Naive thymus-derived CD4-positive, alpha-beta T cell (primary cell): ENCODE results near the gene EPHX1. TPM values are rescaled to one million over a fixed set of nuclear protein-coding genes. Genes with fewer than 3 reads are reported as not detected.
"Not testable (repeated sequence)": the region's sequence is repeated elsewhere in the genome, so short reads cannot be mapped to it uniquely, and the experiment has no call there.

Experiments used
- ATAC-seq: fragments of 150-1000 bp; cut with Tn5 transposase; 2 replicates; pipeline ENCODE4 v1.10.0; 2021; ENCODE audit warnings: mild to moderate bottlenecking, moderate library complexity
- CTCF ChIA-PET: fragments of 350-600 bp; sonication (Branson Sonifier 250); formaldehyde crosslinking; loops from one replicate; lab custom pipeline; 2021; ENCODE audit warnings: antibody characterized with exemption; lab: Charles Lee
- POLR2A ChIA-PET: fragments of 350-600 bp; sonication (Branson Sonifier 250); formaldehyde crosslinking; loops from one replicate; lab custom pipeline; 2021; ENCODE audit warnings: antibody characterized with exemption, inconsistent platforms; lab: Charles Lee
- DNase-seq, 9 donors: peaks; one replicate each; pipeline versions ENCODE4 v3.0.0 to v3.0.0-alpha.2; 2020 to 2022; ENCODE audit warnings: mixed read lengths in 1 of 9
- H3K27ac ChIP-seq: one replicate; pipeline ENCODE4 v1.7.0; 2013; ENCODE audit warnings: mild to moderate bottlenecking, low read depth, low read length, moderate library complexity
- H3K27me3 ChIP-seq, 2 donors: one replicate each; pipeline ENCODE4 v1.7.0; 2013; ENCODE audit warnings: low read length in 2 of 2, mild to moderate bottlenecking in 2 of 2, moderate library complexity in 2 of 2; ENCODE audit not compliant: control insufficient read depth in 2 of 2, insufficient read depth in 2 of 2
- H3K36me3 ChIP-seq, 3 experiments: 1 replicate in 2 of 3; 2 replicates in 1 of 3; pipeline ENCODE4 v1.7.0; 2013; ENCODE audit warnings: low read length in 3 of 3, mild to moderate bottlenecking in 3 of 3, moderate library complexity in 1 of 3; ENCODE audit not compliant: insufficient read depth in 3 of 3, control insufficient read depth in 2 of 3
- H3K4me1 ChIP-seq, 2 donors: one replicate each; pipeline ENCODE4 v1.7.0; 2013; ENCODE audit warnings: low read length in 2 of 2, mild to moderate bottlenecking in 2 of 2, moderate library complexity in 1 of 2; ENCODE audit not compliant: control insufficient read depth in 2 of 2, insufficient read depth in 2 of 2
- H3K4me3 ChIP-seq: 2 replicates; pipeline ENCODE4 v1.7.0; 2013; ENCODE audit warnings: mild to moderate bottlenecking, low read length
- H3K9me3 ChIP-seq, 3 experiments: 1 replicate in 2 of 3; 2 replicates in 1 of 3; pipeline ENCODE4 v1.7.0; 2013; ENCODE audit warnings: low read length in 3 of 3; ENCODE audit not compliant: control insufficient read depth in 2 of 3
- H3K27ac Mint-ChIP-seq, 9 donors: one replicate each; pipeline ENCODE4 v1.8.0; 2020 to 2022; ENCODE audit warnings: mixed read lengths in 9 of 9, mild to moderate bottlenecking in 8 of 9, moderate library complexity in 5 of 9, inconsistent platforms in 2 of 9
- H3K27me3 Mint-ChIP-seq, 5 donors: one replicate each; pipeline ENCODE4 v1.8.0; 2021 to 2022; ENCODE audit warnings: mixed read lengths in 5 of 5, mild to moderate bottlenecking in 1 of 5
- H3K36me3 Mint-ChIP-seq, 5 donors: one replicate each; pipeline ENCODE4 v1.8.0; 2020 to 2022; ENCODE audit warnings: mixed read lengths in 5 of 5, mild to moderate bottlenecking in 3 of 5, inconsistent platforms in 1 of 5
- H3K4me1 Mint-ChIP-seq, 7 donors: one replicate each; pipeline ENCODE4 v1.8.0; 2020 to 2022; ENCODE audit warnings: mixed read lengths in 7 of 7, mild to moderate bottlenecking in 3 of 7, inconsistent platforms in 1 of 7
- H3K4me3 Mint-ChIP-seq, 10 donors: one replicate each; pipeline ENCODE4 v1.8.0; 2020 to 2022; ENCODE audit warnings: mild to moderate bottlenecking in 10 of 10, mixed read lengths in 10 of 10, moderate library complexity in 6 of 10, inconsistent platforms in 2 of 10
- H3K9me3 Mint-ChIP-seq, 11 donors: one replicate each; pipeline ENCODE4 v1.8.0; 2020 to 2022; ENCODE audit warnings: mixed read lengths in 11 of 11, mild to moderate bottlenecking in 4 of 11, inconsistent platforms in 1 of 11, moderate library complexity in 1 of 11
- intact Hi-C, 2 donors: fragments of 100-400 bp; cut with micrococcal nuclease; formaldehyde crosslinking; loops; one replicate each; pipeline ENCODE4 v1.15.1; 2023
- polyA plus RNA-seq, 2 donors: library from polyadenylated mRNA; unstranded; fragments of 300-500 nt; fragmentation: Illumina TruSeq; gene quantifications; one replicate each; pipeline ENCODE4 v1.2.3, GENCODE V29; 2021
- total RNA-seq, 6 experiments: library from RNA in 5 of 6; stranded (reverse) in 5 of 6; gene quantifications; 1 replicate in 5 of 6; 2 replicates in 1 of 6; pipeline ENCODE4 v1.2.3 and lab custom pipeline; 2021 to 2026

Gene EPHX1
- total and polyA plus RNA-seq, 7 experiments from 2014 or later = 0.66 to 3.2 (median 2.0) TPM

- Histone ChIP-seq H3K4me1 (peaks cover 32 to 57% of the 10 kb centered on the region in 2 donors), H3K4me3 (peak overlapping the region; percentile 14), H3K36me3 (peaks cover 0 to 15% (median 3%) of the 10 kb centered on the region in 3 experiments), H3K27ac (peak overlapping the region; percentile 26), H3K27me3 (no peaks in the 10 kb centered on the region), H3K9me3 (no peaks in the 10 kb centered on the region)
- H3K27ac Mint-ChIP-seq = peak overlapping the region in 4 of 9 donors; percentile 35 to 67 (median 40)
- ChIA-PET CTCF (interaction anchor here (0.7 kb wide), 1 partner anchor 128 kb away, joined by 3 read pairs; no protein-coding TSS in a partner anchor), POLR2A (interaction anchor here (0.6 to 3.0 kb wide), 3 partner anchors 9 to 219 kb away, joined by 3 to 54 read pairs (median 3); partner anchors contain the start of gene TMEM63A)
- H3K4me1 Mint-ChIP-seq = peaks cover 30 to 55% (median 44%) of the 10 kb centered on the region in 7 donors
- H3K4me3 Mint-ChIP-seq = peak overlapping the region in 6 of 10 donors; percentile 24 to 70 (median 67)
- H3K9me3 Mint-ChIP-seq = no peaks in the 10 kb centered on the region
- no peaks in the 10 kb centered on the region for H3K27me3 Mint-ChIP-seq
- H3K36me3 Mint-ChIP-seq = peaks cover 5 to 22% (median 20%) of the 10 kb centered on the region in 5 donors
- intact Hi-C loops = no loop called here
- ATAC-seq (no peak), DNase-seq (no peak)
Measured at GRCh38 chr1:225780134-225780533, 29.8 kb upstream of the EPHX1 start.

GRCh38 chr1:225780630-225781029 is 29.3 kb upstream of the EPHX1 start:
- peak overlapping the region; percentile 18 for H3K4me3 ChIP-seq
- H3K9me3 ChIP-seq = no peaks in the 10 kb centered on the region
- ChIA-PET POLR2A (interaction anchor here (0.9 to 1.0 kb wide), 2 partner anchors 10 to 100 kb away, joined by 3 to 4 read pairs; no protein-coding TSS in a partner anchor), CTCF (no interaction called here)
- peaks cover 0 to 19% (median 3%) of the 10 kb centered on the region in 3 experiments for H3K36me3 ChIP-seq
- ATAC-seq (no peak), DNase-seq (no peak)
- H3K27me3 Mint-ChIP-seq = no peaks in the 10 kb centered on the region
- peak overlapping the region; percentile 15 for H3K27ac ChIP-seq
- H3K36me3 Mint-ChIP-seq = peaks cover 5 to 22% (median 20%) of the 10 kb centered on the region in 5 donors
- H3K4me1 ChIP-seq = peaks cover 32 to 52% of the 10 kb centered on the region in 2 donors
- H3K4me1 Mint-ChIP-seq = peaks cover 30 to 56% (median 44%) of the 10 kb centered on the region in 7 donors
- intact Hi-C loops = no loop called here
- peak overlapping the region in 7 of 10 donors; percentile 39 to 77 (median 51) for H3K4me3 Mint-ChIP-seq
- H3K27me3 ChIP-seq = no peaks in the 10 kb centered on the region
- H3K9me3 Mint-ChIP-seq = no peaks in the 10 kb centered on the region
- H3K27ac Mint-ChIP-seq = peak overlapping the region; percentile 18 to 81 (median 43)

GRCh38 chr1:225789142-225789541 is 20.8 kb upstream of the EPHX1 start:
- H3K4me1 ChIP-seq, H3K27ac ChIP-seq, H3K9me3 Mint-ChIP-seq, intact Hi-C loops, H3K27me3 Mint-ChIP-seq, ATAC-seq, DNase-seq, H3K4me3 Mint-ChIP-seq, H3K9me3 ChIP-seq, H3K27ac Mint-ChIP-seq, CTCF ChIA-PET, H3K4me3 ChIP-seq, H3K27me3 ChIP-seq: not testable (repeated sequence)
- POLR2A ChIA-PET = interaction anchor here (2.2 kb wide), 1 partner anchor 11 kb away, joined by 24 read pairs; the partner anchor contains the start of gene SRP9
- peaks cover 17 to 58% (median 44%) of the 10 kb centered on the region in 5 donors for H3K36me3 Mint-ChIP-seq
- H3K4me1 Mint-ChIP-seq = peaks cover 6 to 27% (median 25%) of the 10 kb centered on the region in 7 donors
- peaks cover 20 to 63% (median 36%) of the 10 kb centered on the region in 3 experiments for H3K36me3 ChIP-seq

GRCh38 chr1:225794954-225795353 is 15.0 kb upstream of the EPHX1 start:
- Mint-ChIP-seq H3K27ac (no peak overlapping the region), H3K36me3 (peaks cover 6 to 63% (median 44%) of the 10 kb centered on the region in 5 donors), H3K27me3 (no peaks in the 10 kb centered on the region), H3K4me3 (no peak overlapping the region), H3K4me1 (peaks cover 0 to 13% (median 0%) of the 10 kb centered on the region in 7 donors), H3K9me3 (peaks cover 0 to 16% (median 2%) of the 10 kb centered on the region in 11 donors)
- ATAC-seq (no peak), DNase-seq (no peak)
- Histone ChIP-seq H3K36me3 (peaks cover 5 to 15% (median 6%) of the 10 kb centered on the region in 3 experiments), H3K9me3 (no peaks in the 10 kb centered on the region), H3K27me3 (no peaks in the 10 kb centered on the region), H3K4me1 (no peaks in the 10 kb centered on the region), H3K4me3 (no peak overlapping the region), H3K27ac (no peak overlapping the region)
- ChIA-PET CTCF (no interaction called here), POLR2A (no interaction called here)
- intact Hi-C loops = no loop called here

GRCh38 chr1:225796097-225796496 is 13.8 kb upstream of the EPHX1 start:
- H3K9me3 ChIP-seq, H3K4me3 ChIP-seq, H3K36me3 ChIP-seq, H3K27ac ChIP-seq, intact Hi-C loops, CTCF ChIA-PET, H3K27me3 ChIP-seq, ATAC-seq, H3K4me3 Mint-ChIP-seq, H3K27me3 Mint-ChIP-seq, POLR2A ChIA-PET, DNase-seq, H3K4me1 ChIP-seq: not testable (repeated sequence)
- peaks cover 0 to 16% (median 1%) of the 10 kb centered on the region in 11 donors for H3K9me3 Mint-ChIP-seq
- peaks cover 0 to 10% (median 0%) of the 10 kb centered on the region in 7 donors for H3K4me1 Mint-ChIP-seq
- peak overlapping the region in 1 of 9 donors; percentile 62 for H3K27ac Mint-ChIP-seq
- H3K36me3 Mint-ChIP-seq = peaks cover 3 to 55% (median 33%) of the 10 kb centered on the region in 5 donors

GRCh38 chr1:225801146-225801545 is 8.8 kb upstream of the EPHX1 start:
- DNase-seq, CTCF ChIA-PET, H3K9me3 ChIP-seq, H3K4me1 ChIP-seq, H3K4me3 ChIP-seq, H3K27me3 Mint-ChIP-seq, POLR2A ChIA-PET, H3K27ac ChIP-seq, H3K4me3 Mint-ChIP-seq, H3K27me3 ChIP-seq, H3K9me3 Mint-ChIP-seq, H3K4me1 Mint-ChIP-seq, intact Hi-C loops, H3K36me3 ChIP-seq, ATAC-seq: not testable (repeated sequence)
- peak overlapping the region in 1 of 9 donors; percentile 18 for H3K27ac Mint-ChIP-seq
- H3K36me3 Mint-ChIP-seq = peaks cover 0 to 17% (median 2%) of the 10 kb centered on the region in 5 donors

- H3K27ac Mint-ChIP-seq = no peak overlapping the region
- ATAC-seq (no peak), DNase-seq (no peak)
- no peak overlapping the region for H3K4me3 Mint-ChIP-seq
- H3K27me3 Mint-ChIP-seq = peaks cover 0 to 16% (median 0%) of the 10 kb centered on the region in 5 donors
- no peaks in the 10 kb centered on the region for H3K9me3 Mint-ChIP-seq
- Histone ChIP-seq H3K4me3 (no peak overlapping the region), H3K27me3 (no peaks in the 10 kb centered on the region), H3K9me3 (no peaks in the 10 kb centered on the region), H3K36me3 (no peaks in the 10 kb centered on the region), H3K27ac (no peak overlapping the region), H3K4me1 (no peaks in the 10 kb centered on the region)
- intact Hi-C loops = no loop called here
- CTCF ChIA-PET = no interaction called here
- peaks cover 0 to 22% (median 8%) of the 10 kb centered on the region in 7 donors for H3K4me1 Mint-ChIP-seq
- peaks cover 0 to 4% (median 0%) of the 10 kb centered on the region in 5 donors for H3K36me3 Mint-ChIP-seq
- POLR2A ChIA-PET = no interaction called here
Measured at GRCh38 chr1:225806249-225806648, 3.7 kb upstream of the EPHX1 start.
